Superior temporal gyrus (tissue), 1 donor: ENCODE data around the gene AQP1.

Experiments
- DNase-seq: peaks from one replicate; pipeline ENCODE4 v3.0.0-alpha.2; 2016; ENCODE audit errors: extremely low spot score

The AQP1 gene

DNA sequence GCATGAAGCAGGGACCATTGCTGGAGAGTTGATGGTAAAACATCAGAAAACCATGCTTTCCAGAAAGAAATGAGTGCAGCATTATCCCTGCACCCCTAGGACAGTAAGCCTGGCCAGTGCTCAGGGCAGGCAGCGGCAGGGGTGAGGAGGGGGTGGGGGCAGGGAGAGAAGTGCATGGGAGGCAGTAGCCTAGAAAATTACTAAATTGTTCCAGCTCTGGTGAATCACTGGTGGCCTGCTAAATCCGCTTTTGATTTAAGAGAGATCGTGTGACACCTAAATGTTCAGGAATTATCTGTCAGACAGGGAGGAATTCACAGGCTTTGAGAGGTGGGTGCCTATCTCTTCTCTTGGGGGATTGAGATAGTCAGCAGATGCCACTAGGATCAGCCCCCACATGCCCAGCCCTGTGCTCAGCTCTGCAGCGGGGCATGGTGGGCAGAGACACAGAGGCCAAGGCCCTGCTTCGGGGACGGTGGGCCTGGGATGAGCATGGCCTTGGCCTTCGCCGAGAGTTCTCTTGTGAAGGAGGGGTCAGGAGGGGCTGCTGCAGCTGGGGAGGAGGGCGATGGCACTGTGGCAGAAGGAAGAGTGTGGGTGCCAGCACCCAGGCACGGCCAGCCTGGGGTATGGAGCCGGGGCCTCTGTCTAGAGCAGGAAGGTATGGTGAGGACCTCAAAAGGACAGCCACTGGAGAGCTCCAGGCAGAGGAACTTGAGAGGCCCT is 5.0 kb upstream of the AQP1 start:
- no peak for DNase-seq

DNA sequence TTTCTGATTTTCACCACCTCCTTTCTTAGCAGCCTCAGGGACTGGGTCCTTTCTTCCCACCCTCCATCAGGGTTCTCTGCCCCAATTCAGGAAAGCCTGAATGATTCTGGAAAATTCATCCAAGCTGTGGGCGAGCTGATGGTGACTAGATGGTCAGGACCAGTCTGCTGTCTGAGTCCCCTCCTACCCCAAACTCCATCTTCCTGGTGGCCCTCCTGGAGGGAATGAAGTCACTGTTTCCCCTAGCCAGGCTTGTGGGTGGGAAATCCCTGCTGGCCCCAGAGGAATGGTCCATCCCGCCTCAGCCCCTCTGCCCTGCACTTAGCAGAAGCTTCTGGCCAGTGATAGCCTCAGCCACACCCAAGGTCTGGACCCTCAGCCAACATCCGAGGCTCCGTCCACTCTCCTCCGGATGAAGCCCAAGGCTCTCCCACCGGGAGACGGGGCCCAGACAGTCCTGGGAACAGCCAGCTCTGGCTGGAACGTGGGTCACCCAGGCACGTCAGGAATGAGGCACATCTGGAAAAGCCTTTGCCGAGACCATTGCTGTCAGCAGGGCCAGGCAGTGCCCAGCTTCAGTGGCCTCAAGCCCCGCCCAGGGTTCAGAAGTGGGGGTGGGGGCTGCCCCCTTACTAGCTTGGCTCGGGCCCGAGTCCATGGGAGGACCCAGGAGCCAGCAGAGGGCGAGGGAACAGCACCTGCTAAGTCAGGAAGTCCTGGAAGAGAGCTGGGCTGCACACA is 4.0 kb upstream of the AQP1 start:
- no peak for DNase-seq

DNA sequence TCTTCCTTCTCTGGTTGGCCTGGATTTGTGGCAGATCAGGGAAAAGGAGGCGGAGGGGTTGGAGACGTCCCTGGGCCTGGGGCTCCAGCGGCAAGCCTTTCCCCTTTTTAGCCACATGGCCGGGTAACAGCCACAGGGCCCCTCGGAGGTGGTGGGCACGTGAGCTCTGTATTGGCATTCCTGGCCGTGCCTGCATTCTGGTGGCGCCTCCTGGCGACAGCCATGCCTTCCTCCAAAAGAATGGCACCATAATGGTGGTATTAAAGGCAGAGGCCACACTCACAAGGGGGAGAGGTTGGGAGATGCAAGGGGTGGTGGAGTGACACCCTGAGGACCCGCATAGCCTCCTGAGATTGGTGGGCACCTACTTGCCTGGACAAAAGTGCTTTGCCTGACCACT is 3.0 kb upstream of the AQP1 start:
- no peak for DNase-seq

DNA sequence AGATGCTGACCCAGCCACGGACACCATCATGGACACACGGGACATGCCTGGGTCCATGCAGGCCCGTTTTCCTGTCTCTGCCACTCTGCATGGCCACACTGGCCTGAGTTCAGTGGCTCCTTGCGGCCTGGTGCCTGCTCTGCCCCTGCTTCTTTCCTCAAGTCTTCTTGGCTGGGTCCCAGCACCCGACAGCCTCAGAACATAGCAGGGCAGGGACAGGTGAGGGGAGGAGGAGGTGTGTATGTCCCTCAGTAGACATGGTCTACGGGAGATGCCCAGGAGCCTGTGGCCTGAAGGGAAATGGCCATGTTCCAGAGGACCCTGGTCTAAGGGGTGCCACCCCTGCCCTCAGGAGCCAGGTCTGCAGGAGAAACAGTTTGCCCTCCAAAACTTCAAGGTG is 2.2 kb upstream of the AQP1 start:
- no peak for DNase-seq

DNA sequence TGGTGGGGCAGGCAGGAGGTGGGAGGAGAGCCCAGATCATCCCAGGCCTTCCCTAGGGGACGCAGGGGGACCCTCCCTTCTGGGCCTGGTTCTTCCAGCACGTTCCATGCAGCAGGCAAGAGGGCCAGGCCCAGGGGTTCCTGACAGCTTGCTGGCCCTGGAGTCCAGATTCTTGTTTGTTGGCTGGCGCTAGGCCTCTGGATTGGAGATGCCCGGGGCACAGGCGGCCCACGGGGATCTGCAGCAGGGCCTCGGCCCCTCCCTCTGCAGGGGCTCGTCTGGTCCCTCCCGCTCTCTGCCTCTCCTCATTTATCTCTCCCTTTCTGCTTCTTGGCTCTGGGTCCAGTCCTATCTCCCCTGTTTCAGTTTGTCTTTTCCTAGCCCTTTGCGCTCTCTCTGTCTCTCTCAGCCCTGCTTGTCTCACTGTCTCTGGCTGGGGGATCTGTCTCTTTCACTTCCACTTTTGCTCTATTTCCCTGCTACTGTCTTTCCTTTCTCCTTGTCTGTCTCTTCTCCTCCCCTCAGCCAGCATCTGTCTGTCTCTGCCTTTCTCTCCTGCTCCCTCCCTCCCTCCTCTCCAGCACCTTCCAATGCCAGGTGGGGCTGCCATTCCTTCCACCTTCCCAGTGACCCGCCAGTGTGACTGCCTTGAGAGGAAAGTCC is 1.1 kb upstream of the AQP1 start:
- DNase-seq, result no peak

DNA sequence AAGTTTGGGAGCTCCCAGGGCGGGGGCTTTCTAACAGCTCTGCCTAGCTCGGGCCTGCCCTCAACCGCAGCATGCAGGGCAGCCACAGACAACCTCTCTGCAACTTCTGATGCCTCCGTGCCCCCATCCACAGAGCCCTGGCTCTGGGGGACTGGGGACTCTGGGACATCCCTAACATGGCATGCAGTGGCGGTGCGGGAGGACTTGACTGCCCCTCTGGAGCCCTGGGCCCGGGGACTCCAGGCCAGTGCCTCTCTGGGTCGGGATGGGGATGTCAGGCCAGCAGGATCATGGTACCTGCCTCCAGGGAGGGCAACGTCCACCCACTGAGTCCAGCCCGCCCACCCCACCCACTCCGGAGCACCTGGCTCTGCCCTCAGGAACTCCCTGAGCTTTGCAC is 520 bp upstream of the AQP1 start:
- no peak for DNase-seq

DNA sequence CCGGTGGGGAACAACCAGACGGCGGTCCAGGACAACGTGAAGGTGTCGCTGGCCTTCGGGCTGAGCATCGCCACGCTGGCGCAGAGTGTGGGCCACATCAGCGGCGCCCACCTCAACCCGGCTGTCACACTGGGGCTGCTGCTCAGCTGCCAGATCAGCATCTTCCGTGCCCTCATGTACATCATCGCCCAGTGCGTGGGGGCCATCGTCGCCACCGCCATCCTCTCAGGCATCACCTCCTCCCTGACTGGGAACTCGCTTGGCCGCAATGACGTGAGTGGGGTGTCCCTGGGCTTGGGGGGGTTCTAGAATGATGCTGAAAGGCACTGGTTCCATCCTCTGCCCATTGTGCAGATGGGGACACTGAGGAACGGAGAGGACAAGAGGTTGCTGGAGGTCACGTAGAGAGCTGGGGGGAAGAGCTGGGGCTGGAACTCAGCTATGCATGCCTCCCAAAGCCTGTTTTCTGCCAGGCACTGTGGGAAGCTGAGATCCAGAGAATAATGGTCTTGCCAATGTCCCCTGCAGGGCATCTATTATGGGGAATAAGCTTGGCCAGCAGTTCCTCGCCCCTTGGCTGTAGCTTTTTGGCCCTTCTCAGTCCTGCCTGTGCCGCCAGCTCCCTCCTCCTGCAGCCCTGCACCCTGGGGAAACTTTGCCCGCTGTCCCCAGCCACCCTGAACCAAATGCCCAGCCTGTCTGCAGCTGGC is 523 bp downstream of the AQP1 start:
- DNase-seq, result no peak

DNA sequence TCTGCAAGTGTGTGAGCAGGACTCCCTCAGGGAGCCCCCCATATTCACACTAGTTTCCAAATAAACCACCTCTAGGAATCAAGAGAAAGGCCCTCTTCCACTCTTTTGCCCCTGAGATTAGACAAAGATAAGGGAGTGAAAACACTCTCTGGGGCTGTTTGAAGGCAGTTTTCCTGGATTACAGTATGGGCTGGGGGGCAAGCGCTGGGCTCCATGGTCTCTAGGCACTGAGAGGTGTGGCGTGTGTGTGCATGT is 1.0 kb downstream of the AQP1 start:
- DNase-seq, result no peak

DNA sequence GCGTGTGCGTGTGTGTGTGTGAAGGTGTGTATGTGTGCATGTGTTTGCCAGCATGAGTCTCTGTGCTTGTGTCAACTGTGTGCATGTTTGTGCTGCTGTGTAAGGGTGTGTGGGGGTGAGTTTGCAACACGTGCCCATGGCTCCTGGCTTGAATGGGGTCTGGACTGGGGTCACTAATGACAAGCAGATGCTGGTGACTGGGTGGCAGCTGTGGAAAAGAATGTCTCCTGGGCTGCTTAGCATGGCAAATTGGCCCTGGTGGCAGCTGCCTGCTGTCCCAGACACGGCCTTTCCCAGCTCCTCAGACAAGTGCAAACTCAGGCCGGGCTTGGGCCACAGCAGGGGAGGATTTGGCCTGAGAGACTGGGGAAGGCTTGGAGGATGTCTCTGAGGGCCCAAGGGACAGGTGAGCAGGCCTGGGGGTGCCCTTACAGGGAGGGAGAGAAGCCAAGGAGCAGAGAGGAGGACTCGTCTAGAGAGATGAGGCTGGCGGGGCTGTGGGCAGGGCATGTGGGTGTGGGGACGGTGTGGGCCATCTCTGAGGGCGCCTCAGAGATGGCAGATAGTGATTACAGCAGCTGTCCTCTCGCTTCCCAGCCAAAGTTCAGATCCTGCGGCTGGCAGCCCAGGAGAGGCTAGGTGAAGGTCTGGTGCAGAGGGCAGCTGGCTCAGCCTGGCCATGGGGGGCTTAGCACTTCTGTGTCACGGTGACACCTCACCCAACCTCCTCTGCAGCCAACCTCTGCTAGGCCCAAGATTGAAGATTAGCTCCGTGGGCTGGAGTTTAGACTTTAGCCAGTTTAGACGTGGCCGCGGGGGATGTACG is 1.5 kb downstream of the AQP1 start:
- no peak for DNase-seq

DNA sequence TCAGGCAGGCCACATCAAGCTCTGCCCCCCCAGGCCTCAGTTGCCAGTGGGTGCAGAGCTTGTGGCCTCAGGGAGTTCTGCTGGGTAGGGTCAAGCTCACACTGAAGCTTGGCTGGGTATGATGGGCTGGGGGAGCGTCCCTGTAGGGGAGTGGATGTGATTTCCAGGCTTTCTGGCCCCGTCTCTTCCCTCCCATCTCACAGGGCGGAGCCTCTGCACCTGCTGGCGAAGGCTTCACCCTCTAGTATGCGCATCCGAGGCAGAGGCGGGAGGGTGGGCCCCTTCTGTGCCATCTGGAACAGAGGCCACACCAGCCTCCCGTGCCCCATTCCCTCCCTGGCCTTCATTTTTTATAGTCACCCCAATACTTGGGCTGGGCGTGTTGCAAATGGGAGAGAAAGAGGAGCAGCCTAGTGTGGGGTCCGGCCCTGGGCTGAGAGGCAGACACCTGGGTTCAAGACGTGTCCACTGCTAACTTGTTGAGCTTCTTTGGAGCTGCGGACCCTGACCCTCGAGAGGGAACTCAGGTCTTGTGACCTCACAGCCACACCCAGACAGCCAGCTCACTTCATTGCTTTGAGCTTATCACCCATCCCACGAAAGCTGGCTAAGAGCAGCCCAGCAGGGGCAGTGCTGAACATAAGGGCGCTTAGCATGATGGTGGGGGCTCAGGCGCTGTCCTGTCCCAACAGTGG is 2.3 kb downstream of the AQP1 start:
- DNase-seq, result no peak

DNA sequence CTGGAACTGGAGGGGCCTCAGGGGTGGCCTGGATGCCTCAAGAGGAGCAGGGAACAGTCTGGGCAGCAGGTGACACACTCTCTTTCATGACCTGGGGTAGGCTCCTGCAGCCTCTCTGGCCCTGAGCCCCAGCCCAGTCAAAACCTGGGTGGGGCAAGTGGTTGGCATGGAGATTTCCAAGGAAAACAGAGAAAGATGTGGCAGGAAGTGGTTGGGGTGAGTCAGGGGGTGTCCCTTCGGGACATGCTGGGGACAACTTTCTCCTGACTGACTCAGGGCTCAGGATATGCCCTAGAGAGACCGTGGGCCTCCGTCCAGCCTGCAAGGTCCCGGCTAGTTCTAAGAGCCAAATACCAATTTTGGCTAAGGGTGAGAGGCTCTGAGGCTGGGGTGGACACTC is 2.9 kb downstream of the AQP1 start:
- DNase-seq, result no peak

DNA sequence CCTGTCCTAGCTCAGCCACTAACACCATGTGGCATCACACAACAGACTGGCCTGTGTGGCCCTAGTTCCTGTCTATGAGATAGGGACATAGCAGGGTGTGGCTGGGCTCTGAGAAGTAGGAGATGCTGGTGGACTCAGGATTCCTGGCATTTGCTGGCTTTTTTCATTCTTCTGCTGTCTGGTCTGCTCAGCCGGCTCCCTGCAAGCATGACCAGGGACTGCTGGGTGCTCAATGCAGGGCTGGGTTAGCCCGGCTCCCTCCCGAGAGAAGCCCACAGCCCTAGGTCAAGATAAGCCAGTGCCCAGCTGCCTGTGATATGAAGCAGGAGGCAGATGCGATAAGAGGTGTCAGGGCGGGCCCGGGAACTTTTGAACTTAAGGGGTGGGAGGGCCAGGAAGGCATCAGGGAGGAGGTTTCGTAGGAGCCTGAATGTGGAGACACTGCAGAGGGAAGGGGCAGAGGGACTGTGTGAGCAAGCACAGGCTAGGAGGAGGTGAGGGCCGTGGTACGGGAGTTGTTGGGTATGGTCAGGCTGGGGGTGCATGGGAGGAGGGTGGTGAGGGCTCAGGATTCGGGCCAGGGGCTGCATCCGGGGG is 3.5 kb downstream of the AQP1 start:
- no peak for DNase-seq

DNA sequence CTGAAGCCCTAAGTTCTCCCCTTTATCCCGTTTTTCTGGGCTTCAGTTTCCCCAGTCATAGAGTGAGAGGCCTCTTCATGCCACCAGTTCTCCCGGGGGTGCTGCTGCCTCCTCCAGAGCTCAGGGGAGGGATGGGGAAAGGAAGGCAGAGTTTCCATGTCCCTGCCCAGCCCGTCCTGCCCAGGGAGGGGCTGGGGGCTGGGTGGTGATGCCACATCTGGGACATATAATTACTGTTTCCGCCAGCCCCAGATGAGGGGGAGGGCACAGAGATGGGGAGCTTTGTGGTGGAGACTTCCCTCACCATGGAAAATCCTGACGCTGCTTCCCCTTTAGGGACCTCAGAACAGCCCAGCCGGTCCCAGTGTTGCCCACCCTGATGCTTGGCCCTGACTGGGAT is 4.1 kb downstream of the AQP1 start:
- no peak for DNase-seq

DNA sequence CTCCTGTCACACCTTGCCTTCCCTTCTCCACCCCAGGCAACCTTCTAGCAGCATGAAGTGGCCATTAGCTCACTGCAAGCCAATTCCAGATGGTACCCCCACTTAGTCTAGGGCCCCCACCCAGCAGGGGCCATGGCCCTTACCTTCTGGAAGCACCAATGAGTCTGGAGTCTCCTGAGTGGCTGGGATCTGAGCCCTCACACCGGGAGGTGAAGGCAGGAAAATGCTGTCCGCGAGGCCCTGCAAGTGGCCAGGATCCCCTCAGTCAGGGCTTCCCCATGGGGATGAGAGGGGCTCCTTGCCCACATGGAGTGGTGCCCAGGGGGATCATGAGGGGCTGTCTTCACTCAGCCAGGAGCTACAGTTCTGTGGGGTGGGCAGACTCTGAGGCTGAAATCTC is 4.6 kb downstream of the AQP1 start:
- no peak for DNase-seq

DNA sequence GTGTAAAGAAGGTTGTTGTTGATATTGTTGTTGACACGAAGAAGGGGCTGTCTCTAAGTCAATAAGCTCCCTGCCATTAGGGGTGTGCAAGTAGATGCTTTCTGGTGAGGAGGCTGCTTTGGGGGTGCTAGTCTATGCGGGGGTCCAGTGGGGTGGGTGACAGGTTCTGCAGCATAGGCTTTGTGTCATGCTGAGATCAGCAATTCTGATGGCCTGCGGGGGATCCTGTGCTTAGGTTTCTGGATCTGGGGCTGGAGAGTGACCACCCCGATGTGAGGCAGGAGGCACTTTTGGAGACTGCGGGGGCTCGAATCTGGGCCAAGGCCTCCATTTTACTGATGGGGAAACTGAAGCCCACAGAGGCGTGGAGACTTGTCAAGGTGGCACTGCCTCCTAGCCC is 5.1 kb downstream of the AQP1 start:
- DNase-seq, result no peak

DNA sequence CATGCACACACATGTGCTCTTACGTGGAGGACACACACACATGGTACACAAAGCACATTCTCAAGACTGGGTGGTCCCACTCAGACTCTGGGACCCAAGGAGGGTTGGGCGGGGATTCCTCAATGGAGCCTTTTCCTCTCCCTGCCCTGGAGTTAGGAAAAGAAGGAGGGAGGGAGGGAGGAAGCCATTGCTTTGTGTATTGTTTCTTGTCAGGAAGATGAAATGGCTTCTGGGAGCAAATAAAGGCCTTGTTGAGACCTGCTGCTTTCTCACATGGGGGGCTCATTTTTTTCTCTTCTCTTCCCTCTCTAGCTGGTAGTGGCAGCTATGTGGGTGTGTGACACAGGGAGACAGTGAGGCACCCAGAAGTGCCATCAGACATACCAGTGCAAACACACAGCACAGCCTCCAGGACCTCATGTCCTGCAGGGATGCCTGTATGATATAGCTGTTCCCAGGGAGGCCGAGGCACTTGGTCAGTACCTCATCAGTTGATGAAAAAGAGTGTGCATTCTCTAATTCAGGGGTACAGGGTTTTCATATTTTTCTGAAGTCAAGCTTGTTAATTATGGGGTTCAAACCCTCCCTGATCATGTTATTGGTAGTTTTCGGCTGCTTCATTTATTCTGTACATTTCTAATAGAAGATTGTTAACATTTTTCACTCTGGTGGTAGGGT is 5.7 kb downstream of the AQP1 start:
- DNase-seq, result no peak

DNA sequence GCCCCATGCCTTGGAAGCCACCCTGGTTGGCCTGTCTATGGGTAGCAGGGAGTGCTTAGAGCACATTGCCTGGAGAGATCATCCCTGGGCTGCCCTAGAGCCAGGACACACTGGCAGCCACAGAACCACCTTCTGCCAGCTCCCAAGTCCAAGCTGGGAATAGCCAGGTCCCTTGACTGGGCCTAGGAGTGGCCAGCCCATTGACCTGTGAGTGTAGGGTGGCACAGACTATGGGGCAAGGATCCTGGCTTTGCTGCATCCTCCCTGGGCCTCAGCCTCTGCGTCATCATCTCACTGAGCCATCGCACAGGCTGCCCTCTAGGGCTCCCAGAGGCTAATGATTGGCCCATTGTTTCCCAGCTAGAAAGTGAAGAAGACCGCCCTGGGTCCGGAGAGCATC is 7.0 kb downstream of the AQP1 start:
- DNase-seq, result no peak

DNA sequence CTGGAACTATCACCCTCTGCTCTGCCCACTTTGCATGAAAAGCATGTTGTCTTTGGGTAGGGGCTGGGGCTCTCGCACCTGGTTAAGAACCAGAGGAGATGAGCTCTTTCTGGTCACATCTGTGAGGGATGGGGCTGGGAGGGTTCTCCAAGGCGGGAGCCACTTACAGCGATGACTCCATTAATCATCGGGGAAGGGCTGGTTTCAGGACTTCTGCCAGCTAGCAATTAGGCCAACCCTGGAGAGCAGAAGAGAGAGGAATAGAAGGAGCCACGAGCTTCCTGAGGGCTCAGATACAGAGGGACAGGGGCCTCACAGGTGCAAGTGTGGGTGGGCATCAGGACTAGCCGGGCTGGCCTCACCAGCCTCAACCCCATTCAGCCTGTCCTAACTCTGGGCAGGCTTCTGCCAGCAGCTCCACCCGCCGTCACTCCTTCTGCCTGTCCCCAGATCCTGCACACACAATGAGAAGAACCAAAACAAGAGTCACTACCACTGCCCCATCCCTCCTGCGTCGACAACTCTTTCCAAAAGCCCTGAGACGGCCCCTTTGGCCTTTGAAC is 8.4 kb downstream of the AQP1 start:
- DNase-seq, result no peak

DNA sequence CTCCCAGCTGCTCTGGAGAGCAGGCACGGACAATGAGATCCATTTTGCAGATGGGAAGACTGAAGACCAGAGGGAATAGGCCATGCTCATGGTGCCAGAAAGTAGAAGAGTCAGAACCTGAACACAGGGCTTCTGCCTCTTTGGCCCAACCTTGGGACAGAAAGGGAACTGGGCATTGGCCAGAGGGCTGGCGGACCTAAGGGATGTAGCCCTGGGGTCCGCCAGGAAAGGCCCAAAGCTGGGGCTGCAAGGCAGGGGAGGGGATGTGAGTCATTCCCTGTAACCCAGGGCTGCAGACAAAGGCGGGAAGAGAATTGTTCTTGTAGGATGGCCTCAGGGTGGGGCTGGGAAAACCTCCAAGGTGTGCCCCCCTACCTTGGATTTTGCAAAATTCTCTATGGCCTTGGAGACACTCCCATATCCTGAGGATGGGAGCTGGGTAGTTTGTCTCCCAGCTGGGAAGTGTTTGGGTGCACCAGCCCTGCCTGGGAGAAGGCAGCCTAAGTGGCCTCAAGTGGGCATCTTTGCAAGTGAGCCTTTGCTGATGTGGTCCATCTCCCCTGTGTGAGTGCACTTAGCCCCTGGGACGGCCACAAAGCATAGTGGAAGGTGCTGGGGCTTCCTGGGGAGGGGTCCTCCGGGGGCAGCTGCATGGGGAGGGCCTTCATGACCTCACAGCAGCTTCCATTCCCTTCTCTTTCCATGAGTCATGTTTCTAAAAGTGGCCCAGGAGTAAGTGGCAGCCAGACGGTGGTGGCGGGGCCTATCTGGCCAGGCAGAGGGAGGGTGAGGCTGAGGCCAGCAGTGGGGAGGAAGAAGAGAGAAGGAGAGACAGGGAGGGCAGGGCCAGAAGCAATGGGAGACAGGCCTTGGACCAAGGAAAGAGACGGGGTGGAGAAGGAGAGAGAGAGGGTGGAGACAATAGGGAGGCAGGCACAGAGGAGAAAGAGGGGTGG is 9.2 kb downstream of the AQP1 start:
- DNase-seq, result no peak
